ENCODE measurements around the gene TAS1R2.
"Not testable (repeated sequence)": the region's sequence is repeated elsewhere in the genome, so short reads cannot be mapped to it uniquely, and the experiment has no call there.

The TAS1R2 gene

DNA sequence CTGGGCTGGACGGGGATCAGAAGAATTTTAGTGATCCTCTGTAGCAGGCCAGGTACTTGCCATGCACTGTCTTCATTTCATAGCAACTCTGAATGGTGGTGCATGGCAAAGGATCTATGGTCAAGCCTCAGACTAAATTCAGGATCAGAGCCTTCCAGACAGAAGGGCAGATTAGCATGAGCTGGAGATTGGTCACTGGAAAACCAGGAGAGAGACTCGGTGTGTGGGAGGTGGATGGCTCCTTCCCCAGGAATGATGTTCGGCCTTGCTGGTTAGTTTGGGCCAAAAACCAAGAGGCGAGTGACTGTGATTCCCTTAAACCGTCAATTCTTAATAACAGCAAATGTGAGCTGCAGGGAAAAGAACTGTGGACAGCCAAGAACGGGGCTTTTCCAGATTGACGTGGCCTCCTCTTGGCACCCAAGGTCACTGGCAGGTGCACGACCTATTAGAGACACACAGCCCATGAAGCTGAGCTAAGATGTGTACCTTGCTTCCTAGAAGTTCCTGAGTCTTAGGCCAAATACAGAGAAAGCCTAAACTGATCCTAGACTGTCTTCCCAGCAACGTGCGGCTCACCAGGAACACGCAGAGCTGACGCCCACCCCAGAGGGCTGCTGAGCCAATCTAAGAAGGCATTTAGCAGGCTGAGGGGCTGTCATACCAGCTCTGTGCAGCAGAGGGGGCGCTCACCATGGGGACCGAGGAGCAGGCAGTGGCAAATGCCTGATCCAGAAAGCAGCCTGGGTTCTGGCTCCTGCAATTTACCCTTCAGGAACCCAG lies 24.4 kb upstream of the TAS1R2 start:
- peak; percentile 58 for DNase-seq (ENCODE audit: low read depth)

DNA sequence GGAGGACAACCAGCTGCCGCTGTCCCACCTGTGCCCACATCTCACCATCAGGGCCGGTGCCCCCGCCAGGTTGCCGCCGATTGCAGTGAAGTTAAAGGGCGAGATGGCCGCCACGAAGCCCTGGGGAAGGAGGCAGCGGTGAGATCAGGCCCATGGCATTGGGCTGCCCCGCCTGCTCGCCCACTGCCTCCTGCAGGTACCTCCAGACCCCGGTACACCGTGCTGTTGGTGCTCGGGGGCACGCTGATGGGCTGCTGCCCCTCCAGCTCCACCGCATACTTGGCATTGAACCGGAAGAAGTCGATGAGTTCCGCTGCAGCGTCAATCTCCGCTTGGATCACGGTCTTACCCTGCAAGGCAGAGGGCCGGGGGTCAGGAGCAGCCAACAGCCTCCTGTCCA lies 23.6 kb upstream of the TAS1R2 start:
- no peak for DNase-seq (ENCODE audit: low read depth)

DNA sequence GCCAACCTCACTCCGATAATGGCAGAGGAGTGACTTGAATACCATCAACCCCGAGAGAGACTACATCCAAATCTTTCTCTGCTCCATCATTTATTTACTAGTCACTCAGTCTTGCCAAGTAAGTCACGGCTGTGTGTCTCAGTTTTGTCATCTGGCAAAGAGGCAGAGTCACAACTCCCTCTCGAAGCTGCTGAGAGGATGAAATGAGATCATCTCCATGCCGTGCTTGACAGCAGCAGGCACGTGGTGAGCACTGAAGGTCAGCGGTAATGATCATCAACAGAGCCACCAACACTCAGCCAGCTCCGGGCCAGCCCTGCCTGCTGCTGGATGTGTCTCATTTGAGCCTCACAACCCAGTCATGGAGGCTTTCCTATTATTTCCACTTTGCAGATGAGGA lies 23.0 kb upstream of the TAS1R2 start:
- DNase-seq (ENCODE audit: low read depth): no peak

DNA sequence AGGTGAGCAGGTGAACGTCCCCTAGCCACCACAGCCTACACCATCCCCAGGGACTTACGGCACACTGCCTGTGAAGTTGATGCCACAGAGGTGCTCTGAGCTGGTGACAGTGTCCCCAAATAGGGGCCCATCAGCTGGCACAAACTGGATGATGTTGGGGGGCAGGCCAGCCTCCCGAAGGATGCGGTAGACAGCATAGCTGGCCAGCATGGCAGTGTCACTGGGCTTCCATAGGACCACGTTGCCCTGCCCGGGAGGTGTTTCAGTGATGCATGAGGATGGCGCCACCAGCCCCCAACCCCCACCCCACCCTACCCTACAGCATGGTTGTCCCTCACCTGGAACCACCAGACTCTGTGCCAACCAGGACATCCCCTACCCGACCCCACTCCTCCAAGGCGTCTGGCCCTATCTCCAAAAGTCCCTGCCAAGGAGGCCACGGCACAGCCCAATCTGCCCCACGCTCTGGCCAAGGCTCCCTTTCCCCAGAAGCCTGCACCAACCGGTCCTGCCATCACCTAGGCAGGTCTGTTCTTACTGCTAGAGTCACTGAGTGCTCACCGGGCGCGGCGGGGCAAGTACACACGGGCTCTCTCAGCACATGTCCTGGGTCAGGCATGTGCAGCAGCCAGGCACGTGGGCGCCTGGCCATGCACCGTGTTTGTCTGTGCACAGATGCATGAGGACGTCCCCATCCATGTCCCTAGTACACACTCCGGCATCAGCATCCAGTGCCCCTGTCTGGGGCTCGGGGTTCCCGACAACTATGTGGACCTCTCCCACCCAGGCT lies 22.4 kb upstream of the TAS1R2 start:
- no peak for DNase-seq (ENCODE audit: low read depth)

DNA sequence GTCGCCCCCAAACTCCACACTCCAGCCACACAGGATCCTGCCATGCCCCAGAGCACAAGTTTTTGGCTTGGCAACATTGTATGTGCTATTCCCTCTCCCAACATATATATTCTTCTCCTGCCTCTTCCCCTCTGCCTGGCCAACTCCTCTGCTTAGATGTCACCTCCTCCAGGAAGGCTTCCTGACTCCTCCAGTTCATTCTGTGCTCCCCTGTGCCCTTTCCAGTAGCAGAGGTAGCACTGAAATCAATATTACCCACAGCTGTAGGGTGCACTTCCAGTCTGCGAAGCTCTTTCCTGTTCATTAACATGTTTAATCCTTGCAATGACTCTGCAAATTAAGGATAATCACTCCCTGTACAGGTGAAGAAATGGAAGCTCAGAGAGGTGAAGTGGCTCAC lies 21.7 kb upstream of the TAS1R2 start:
- DNase-seq (ENCODE audit: low read depth): no peak

DNA sequence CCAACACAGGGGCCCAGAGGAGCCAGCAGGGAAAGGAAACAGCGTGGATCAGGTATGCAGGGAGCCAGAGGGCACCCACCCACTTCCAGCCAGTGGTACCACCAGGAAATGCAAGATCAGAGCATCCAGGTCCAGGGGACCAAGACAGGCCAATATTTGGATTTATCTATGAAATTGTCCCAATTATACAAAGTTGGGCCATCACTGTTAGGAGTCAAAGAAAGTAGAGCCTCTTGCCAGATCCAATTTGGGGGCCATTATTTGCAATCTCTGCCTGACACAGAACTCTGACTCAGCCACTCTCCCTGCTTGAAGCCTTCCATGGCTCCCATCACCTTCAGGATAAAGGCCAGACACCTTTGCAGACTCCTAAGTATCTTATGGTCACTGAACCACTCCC lies 21.1 kb upstream of the TAS1R2 start:
- DNase-seq (ENCODE audit: low read depth): no peak

DNA sequence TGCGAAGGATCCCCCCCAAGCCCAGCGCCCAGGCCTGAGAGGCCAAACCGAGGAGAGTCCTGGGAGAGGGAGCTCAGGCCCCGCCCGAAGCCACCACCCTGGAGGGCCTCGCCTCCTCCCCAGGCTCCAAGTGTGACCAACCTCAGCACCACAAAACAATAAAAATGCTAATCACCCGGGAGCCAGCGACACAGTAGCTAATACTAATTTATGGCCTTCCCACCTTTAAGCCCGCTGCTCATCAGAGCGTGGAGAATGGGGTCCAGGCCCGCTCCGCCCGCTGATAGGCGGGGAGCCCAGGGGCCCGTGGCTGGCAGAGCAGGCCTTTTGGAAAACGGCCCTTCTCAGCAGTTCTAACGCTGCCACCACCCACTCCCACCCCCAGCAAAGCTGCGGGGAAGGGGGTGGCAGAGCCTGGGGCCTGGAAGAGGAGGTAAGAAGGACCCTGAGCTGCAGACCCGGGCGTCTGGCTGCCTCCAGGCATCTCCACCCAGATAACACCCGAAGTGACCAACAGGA lies 20.4 kb upstream of the TAS1R2 start:
- DNase-seq (ENCODE audit: low read depth): no peak

DNA sequence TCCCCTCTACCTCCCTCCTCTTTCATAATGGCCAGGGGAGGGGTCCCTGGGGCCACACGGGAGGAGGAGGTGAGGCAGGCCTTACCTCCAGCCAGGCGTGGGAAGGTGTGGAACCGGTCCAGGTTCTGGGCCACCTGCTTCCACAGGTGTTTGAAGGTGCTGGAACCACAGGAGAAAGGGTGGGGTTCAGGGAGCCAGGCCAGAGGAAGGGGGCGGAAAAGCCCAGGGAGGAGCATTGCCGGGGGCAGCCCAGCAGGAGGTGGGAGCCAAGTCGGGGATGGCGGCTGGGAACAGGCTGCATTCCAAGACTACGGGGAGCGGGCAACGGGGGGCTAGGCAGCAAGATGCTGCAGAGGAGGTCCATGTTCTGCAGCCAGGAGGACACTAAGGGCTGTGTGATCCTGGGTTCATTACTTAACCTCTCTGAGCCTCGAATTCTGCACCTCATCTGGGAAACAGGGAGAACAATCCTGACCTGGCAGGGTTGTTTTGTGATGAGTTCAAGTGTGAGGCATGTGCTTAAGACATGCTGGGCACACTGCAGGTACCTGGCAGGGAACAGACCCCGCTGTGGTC lies 19.8 kb upstream of the TAS1R2 start:
- DNase-seq (ENCODE audit: low read depth): no peak

DNA sequence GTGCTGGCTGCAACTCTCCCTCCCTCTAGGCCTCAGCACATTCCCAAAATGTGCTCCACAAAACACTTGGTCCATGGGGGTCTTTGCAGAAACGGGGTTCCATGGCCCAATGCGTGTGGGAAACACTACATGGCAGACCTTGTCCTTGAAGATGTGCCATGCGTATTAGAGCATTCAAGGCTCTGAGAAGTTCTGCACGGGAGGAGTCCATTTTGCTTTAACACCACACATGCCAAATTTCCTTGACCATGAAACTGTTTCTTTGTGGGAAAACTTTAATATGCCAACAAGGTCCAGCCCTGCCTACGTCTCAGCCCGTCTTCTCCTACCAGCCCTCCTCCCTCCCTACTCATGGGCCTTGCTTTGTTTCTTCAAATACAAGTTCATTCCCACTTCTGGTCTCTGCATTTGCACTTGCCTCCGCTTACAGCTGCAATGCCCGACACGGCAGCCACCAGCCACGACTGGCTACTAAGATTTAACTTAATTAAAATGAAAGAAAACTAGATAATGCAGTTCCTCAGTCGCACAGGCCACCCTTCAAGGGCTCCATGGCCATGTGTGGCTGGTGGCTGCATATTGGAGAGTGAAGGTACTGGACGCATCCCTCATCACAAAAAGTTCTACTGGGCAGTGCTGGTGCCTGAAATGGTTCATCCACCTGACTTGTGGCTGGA lies 19.2 kb upstream of the TAS1R2 start:
- DNase-seq (ENCODE audit: low read depth): no peak

DNA sequence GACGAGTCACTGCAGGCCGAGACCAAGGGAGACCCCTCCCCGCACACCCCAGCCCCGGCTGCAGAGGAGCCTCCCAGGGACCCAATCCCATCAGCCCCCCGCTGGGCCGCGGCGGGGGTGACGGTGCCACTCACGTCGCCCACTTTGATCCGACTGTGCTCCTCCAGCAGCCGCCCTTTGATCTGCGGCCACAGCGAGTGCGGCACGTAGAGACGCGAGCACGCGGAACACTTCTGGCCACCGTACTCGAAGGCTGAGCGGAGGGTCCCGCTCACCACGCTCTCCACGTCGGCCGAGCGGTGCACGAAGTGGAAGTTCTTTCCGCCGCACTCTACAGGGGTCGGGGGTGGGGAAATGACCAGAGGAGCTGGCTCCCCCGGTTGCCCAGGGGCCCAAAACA lies 17.8 kb upstream of the TAS1R2 start:
- DNase-seq (ENCODE audit: low read depth): no peak

DNA sequence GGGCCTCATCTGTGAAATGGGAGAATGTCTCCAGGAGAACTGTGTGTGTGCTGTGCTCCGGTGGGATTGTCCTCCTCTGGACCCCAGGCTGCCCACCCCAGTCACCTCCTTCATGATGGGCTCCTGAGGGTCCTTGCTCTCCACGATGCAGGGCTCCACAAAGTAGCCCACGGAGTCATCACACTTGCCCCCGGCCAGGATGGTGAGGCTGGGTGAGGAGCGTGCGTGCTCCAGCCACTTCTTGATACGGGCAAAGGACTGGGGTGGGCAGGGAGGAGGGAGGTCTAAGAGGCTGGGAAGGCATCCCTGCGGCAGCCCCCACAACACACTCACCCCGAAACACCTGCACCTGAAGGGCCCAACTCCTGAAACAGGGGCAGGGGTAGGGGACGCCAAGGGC lies 16.8 kb upstream of the TAS1R2 start:
- DNase-seq (ENCODE audit: low read depth): no peak

DNA sequence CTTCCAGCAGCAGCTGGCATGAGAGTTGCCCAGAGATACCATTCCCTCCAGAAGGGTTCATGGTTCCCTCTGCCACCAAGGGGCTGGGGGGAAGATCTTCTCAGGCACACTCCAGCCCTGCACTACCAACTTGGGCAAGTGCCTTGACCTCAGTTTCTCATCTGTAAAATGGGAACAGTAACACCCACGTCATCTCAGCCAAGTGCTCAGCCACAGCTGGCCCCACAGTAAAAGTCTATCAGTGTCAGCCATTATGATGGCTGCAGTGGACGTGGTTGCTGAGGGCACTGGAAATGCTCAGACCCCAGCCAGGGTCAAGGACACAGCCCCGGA lies 16.3 kb upstream of the TAS1R2 start:
- no peak for DNase-seq (ENCODE audit: low read depth)

DNA sequence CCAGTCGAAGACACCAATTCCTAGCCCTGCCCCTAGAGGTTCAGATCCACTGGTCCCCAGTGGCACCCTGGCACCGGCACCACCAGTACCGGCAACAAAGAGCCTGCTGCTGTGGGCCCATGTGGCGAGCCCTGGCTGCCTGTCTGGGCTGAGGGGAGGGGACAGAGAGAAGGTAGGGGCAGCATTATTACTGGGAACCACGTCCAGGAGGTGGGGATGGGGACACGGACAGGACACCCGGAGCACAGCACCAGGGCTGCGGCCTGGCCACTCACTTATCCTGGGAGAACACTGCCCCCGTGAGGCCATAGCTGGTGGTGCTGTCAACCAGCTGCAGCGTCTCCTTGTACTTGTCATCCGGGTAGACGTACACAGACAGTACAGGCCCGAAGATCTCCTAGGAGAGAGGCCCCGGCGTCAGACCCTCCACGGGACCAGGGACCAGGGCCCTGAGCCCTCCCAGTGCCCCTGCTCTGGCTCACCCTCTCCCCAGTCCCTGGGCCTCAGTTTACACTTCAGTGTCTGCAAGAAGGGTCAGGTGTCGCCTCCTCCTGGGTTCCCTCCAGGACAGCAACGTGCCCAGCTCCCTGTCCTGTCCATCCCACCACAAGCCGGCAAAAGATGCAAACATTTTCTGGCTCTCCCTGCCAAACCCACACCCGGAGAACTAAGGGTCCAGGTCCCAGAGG lies 15.8 kb upstream of the TAS1R2 start:
- peak; percentile 34 for DNase-seq (ENCODE audit: low read depth)

DNA sequence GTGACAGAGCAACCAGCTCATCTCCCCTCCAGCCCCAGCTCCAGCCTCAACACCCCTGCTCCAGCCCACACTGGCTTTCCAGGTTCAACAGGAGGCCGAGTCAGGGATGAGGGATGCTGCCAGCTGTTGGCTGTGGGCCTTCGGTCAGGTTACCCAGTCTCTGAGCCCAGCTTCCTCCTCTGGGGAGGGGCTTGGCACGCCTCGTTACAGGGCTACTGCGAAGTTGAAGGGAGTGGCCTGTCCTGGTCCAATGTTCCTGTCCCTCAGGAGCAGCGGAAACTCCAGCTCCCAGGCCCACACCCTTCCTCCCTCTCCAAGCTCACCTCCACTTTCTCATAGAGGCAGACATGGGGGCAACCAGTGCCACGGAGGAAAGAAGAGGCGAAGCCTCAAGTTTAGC lies 15.1 kb upstream of the TAS1R2 start:
- no peak for DNase-seq (ENCODE audit: low read depth)

DNA sequence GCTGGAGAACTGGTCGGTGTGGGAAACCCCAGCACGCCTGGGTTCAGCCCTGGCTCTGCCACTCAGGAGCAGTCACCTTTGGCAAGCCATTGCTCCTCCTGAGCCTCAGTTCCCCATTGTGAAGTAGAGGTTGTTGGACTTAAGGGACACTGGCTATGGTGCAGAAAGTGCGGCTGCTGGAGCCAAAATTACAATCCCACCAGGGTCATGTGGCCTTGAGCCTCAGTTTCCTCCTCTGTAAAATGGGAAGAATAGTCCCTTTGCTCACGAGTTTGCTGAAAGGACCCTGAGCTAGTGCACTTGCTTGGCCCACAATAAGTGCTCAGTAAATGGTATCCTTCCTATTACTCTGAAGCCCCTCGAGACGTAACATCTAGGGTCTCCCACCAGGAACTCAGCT lies 14.6 kb upstream of the TAS1R2 start:
- no peak for DNase-seq (ENCODE audit: low read depth)

DNA sequence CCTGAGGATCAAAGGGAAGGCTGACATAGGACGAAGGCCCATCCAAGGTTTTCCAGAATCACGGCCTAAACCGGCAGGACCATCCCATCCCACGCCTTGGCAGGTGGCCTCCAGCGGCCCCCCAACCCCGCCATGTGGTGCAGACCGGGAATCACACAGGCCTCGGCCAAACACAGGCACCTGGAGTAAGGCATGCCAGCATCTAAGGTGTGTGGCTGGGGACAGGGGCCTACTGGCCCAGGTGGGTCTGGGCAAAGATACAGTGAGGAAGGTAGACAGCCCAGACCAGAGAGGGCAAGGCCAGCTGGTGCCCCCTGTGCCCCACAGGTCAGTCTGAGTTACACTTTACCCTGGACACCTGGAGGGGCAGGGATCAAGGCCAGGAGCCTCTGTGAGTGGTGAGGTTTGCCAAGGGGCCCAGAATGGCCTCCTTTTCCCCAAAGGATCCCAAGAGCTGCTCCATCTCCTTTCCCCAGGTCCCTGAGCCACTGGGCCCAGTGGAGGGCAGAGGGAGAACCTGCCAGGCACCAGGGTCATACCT lies 12.7 kb upstream of the TAS1R2 start:
- no peak for DNase-seq (ENCODE audit: low read depth)

DNA sequence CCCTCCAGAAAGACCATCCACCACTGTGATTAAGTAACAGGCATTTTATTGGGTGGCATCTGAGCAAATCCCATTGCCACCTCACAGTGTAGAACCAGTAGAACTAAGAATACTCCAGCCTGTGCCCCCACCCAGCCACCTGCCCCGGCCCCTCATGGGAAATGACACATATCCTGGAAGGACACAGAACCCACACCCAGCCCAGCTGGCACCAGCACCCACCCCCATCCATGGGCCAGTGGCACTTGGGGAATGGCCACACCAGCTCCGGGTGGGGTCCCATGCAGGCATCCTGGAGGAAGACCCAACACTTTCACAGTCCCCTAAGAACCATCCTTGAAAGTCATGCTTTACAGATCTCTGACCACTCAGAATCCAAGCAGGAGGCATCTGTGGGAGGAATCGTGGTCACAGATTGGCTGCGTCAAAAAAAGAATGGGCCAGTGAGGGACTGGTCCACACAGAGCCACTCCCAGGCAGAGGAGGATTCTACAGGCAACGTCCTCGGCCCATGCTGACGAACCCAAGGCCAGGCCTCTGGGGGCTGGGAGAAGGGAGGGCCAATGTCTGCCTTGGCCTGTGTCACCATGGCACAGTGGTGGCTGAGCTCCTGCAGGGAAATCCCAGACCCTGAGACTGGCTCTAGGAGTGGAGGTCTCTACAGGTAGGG lies 12.1 kb upstream of the TAS1R2 start:
- DNase-seq (ENCODE audit: low read depth): no peak

DNA sequence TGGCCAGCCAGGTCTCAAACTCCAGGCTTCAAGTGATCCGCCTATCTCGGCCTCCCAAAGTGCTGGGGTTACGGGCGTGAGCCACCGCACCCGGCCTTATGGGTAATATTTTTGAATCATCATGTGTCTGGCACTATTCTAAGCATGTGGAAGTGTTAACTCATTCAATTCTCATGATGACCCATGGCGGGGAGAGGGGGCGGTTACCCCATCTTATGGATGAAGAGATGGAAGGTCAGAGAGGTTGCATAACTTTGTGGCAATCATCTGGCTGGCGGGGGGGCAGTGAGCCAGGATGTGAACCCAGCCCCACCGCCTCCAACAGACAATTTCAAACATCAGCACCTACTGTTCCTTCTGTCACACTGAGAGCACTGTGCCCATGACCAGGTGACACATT lies 11.5 kb upstream of the TAS1R2 start:
- DNase-seq (ENCODE audit: low read depth): no peak

DNA sequence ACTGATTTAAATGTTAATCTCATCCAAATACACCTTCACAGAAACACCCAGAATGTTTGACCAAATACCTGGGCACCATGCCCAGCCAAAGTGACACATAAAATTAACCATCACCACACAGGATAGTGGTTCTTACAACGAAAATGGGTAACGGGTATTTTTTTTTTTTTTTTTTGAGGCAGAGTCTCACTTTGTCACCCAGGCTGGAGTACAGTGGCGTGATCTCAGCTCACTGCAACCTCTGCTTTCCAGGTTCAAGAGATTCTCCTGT lies 11.1 kb upstream of the TAS1R2 start:
- DNase-seq (ENCODE audit: low read depth): not testable (repeated sequence)

DNA sequence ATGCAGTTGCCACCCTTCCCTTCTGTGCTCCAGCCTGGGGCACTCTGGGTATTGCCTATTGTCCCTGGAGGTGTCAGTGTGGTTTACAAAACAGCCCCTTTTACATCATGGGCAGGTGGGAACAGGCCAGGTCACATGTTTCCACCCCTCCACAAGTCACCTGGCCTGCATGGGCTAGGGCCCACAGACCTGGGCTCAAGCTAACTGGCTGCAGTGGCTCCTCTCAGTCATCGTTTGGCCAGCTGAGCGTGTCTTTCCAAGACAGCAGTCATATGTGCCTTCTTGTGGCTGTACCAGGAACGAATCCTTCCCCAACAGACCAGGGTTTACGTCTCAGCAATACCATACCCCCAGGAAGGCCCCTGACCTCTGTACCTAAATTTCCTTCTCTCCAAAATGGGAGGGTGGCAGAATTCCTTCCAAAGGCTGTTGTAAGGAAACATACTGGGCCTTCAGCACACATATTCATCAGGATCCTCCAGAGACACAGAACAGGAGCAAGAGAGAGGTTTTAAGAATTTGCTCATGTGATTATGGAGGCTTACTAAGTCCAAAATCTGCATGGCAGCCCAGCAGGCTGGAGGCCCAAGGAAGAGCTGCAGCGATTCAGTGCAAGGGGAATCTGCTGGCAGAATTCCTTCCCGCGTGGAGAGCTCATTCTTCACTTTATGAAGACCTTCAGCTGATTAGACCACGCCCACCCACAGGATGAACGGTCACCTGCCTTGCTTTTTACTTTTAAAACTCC lies 10.6 kb upstream of the TAS1R2 start:
- no peak for DNase-seq (ENCODE audit: low read depth)

All from stimulated activated CD8-positive, alpha-beta memory T cell treated with anti-CD3 and anti-CD28 coated beads, Interleukin-15, amount 100 ng/mL, for 24 hours (primary cell).